HEK293 (cell line): ENCODE results near the gene GAST.

Experiments used
- CTCF ChIA-PET: fragments of 350-600 bp; formaldehyde crosslinking; extraction: SDS; loops from one replicate; lab custom pipeline; 2021; ENCODE audit warnings: antibody characterized with exemption; lab: Yijun Ruan, JAX
- POLR2A ChIA-PET: fragments of 300-600 bp; formaldehyde crosslinking; extraction: SDS; loops from one replicate; lab custom pipeline; 2020; ENCODE audit warnings: antibody characterized with exemption, inconsistent platforms; lab: Yijun Ruan, JAX
- H3K27ac ChIP-seq: fragments of 200-500 bp; sonication (Bioruptor generic); 2 replicates; pipeline ENCODE4 v1.5.1; 2014; ENCODE audit warnings: low read depth, low read length, control low read depth, inconsistent platforms; ENCODE audit errors: extremely low read depth
- H3K36me3 ChIP-seq, 2 experiments: fragments of 200-500 bp in 1 of 2; sonication (Bioruptor generic) in 1 of 2; 1 replicate in 1 of 2; 2 replicates in 1 of 2; pipeline ENCODE4 v1.5.1; 2014 to 2017; ENCODE audit warnings: inconsistent platforms in 2 of 2, low read length in 2 of 2; ENCODE audit not compliant: control insufficient read depth in 2 of 2, insufficient read depth in 1 of 2
- H3K4me1 ChIP-seq: fragments of 200-500 bp; sonication (Bioruptor generic); 2 replicates; pipeline ENCODE4 v1.5.1; 2014; ENCODE audit warnings: mild to moderate bottlenecking, low read length, inconsistent platforms; ENCODE audit not compliant: control insufficient read depth, insufficient read depth
- H3K4me3 ChIP-seq: 2 replicates; pipeline ENCODE4 v1.5.1; 2011; ENCODE audit warnings: low read depth, mild to moderate bottlenecking, control low read depth, low read length, moderate library complexity
- H3K9me3 ChIP-seq: fragments of 200-500 bp; sonication (Bioruptor generic); 2 replicates; pipeline ENCODE4 v1.5.1; 2014; ENCODE audit warnings: low read depth, low read length, inconsistent platforms; ENCODE audit not compliant: control insufficient read depth, insufficient read depth
- EGR2 ChIP-seq: fragments of 450-650 bp; formaldehyde crosslinking; IDR thresholded peaks from 2 replicates; pipeline ENCODE4 v1.5.1; 2016; ENCODE audit warnings: low read depth, missing biosample characterization, missing genetic modification characterization
- SALL2 ChIP-seq: fragments of 450-650 bp; formaldehyde crosslinking; IDR thresholded peaks from 2 replicates; pipeline ENCODE4 v1.5.0; 2017; ENCODE audit warnings: missing biosample characterization, mild to moderate bottlenecking, missing genetic modification characterization, borderline replicate concordance
- SCRT1 ChIP-seq: fragments of 450-650 bp; formaldehyde crosslinking; IDR thresholded peaks from 2 replicates; pipeline ENCODE4 v1.5.1; 2016; ENCODE audit warnings: missing biosample characterization, missing genetic modification characterization, borderline replicate concordance
- SCRT2 ChIP-seq: fragments of 450-650 bp; formaldehyde crosslinking; IDR thresholded peaks from 2 replicates; pipeline ENCODE4 v1.5.1; 2016; ENCODE audit warnings: missing biosample characterization, missing genetic modification characterization
- YY1 ChIP-seq: fragments of 450-650 bp; formaldehyde crosslinking; IDR thresholded peaks from 2 replicates; pipeline ENCODE4 v1.5.1; 2018; ENCODE audit warnings: missing biosample characterization, missing genetic modification characterization
- ZBTB21 ChIP-seq: fragments of 450-650 bp; formaldehyde crosslinking; IDR thresholded peaks from 2 replicates; pipeline ENCODE4 v1.5.1; 2017; ENCODE audit warnings: missing biosample characterization, missing genetic modification characterization
- ZNF121 ChIP-seq: fragments of 450-650 bp; formaldehyde crosslinking; IDR thresholded peaks from 2 replicates; pipeline ENCODE4 v1.5.1; 2016; ENCODE audit warnings: missing biosample characterization, missing genetic modification characterization
- ZNF157 ChIP-seq: fragments of 450-650 bp; formaldehyde crosslinking; IDR thresholded peaks from 2 replicates; pipeline ENCODE4 v1.5.1; 2016; ENCODE audit warnings: missing biosample characterization, missing genetic modification characterization
- ZNF169 ChIP-seq: fragments of 450-650 bp; formaldehyde crosslinking; IDR thresholded peaks from 2 replicates; pipeline ENCODE4 v1.5.1; 2016; ENCODE audit warnings: missing biosample characterization, missing genetic modification characterization
- ZNF175 ChIP-seq: fragments of 450-650 bp; formaldehyde crosslinking; IDR thresholded peaks from 2 replicates; pipeline ENCODE4 v1.5.1; 2016; ENCODE audit warnings: missing biosample characterization, missing genetic modification characterization
- ZNF221 ChIP-seq: fragments of 450-650 bp; formaldehyde crosslinking; IDR thresholded peaks from 2 replicates; pipeline ENCODE4 v1.5.1; 2017; ENCODE audit warnings: missing biosample characterization, missing genetic modification characterization, borderline replicate concordance
- ZNF23 ChIP-seq: fragments of 450-650 bp; formaldehyde crosslinking; IDR thresholded peaks from 2 replicates; pipeline ENCODE4 v1.5.1; 2016; ENCODE audit warnings: missing biosample characterization, missing genetic modification characterization, borderline replicate concordance
- ZNF341 ChIP-seq: fragments of 450-650 bp; formaldehyde crosslinking; IDR thresholded peaks from 2 replicates; pipeline ENCODE4; 2016; ENCODE audit warnings: low read depth, missing biosample characterization, missing genetic modification characterization
- ZNF391 ChIP-seq: fragments of 450-650 bp; formaldehyde crosslinking; IDR thresholded peaks from 2 replicates; pipeline ENCODE4 v1.5.1; 2016; ENCODE audit warnings: low read depth, missing biosample characterization, missing genetic modification characterization, borderline replicate concordance
- ZNF423 ChIP-seq: fragments of 450-650 bp; formaldehyde crosslinking; IDR thresholded peaks from 2 replicates; pipeline ENCODE4 v1.5.1; 2016; ENCODE audit warnings: missing biosample characterization, missing genetic modification characterization
- ZNF571 ChIP-seq: fragments of 450-650 bp; formaldehyde crosslinking; IDR thresholded peaks from 2 replicates; pipeline ENCODE4 v1.5.0; 2017; ENCODE audit warnings: missing biosample characterization, missing genetic modification characterization
- ZNF600 ChIP-seq: fragments of 450-650 bp; formaldehyde crosslinking; IDR thresholded peaks from 2 replicates; pipeline ENCODE4 v1.5.1; 2016; ENCODE audit warnings: missing biosample characterization, missing genetic modification characterization
- ZNF623 ChIP-seq: fragments of 450-650 bp; formaldehyde crosslinking; IDR thresholded peaks from 2 replicates; pipeline ENCODE4 v1.5.1; 2016; ENCODE audit warnings: missing biosample characterization, missing genetic modification characterization
- ZNF626 ChIP-seq: fragments of 450-650 bp; sonication (Bioruptor Pico); formaldehyde crosslinking; IDR thresholded peaks from 2 replicates; pipeline ENCODE4 v1.5.1; 2018; ENCODE audit warnings: missing biosample characterization, missing genetic modification characterization, inconsistent platforms
- ZNF701 ChIP-seq: fragments of 450-650 bp; formaldehyde crosslinking; IDR thresholded peaks from 2 replicates; pipeline ENCODE4 v1.5.1; 2016; ENCODE audit warnings: missing biosample characterization, missing genetic modification characterization
- ZNF768 ChIP-seq: fragments of 450-650 bp; formaldehyde crosslinking; IDR thresholded peaks from 2 replicates; pipeline ENCODE4 v1.5.1; 2018; ENCODE audit warnings: missing biosample characterization, mild to moderate bottlenecking, missing genetic modification characterization
- ZNF792 ChIP-seq: fragments of 450-650 bp; formaldehyde crosslinking; IDR thresholded peaks from 2 replicates; pipeline ENCODE4 v1.5.1; 2016; ENCODE audit warnings: missing biosample characterization, missing genetic modification characterization
- TF ChIP-seq, protein P1 (sequence below): fragments of 450-650 bp; formaldehyde crosslinking; IDR thresholded peaks from 2 replicates; pipeline ENCODE4 v1.5.1; 2017; ENCODE audit warnings: missing biosample characterization, mild to moderate bottlenecking, missing genetic modification characterization, moderate library complexity
- TF ChIP-seq, protein P2 (sequence below): fragments of 450-650 bp; formaldehyde crosslinking; IDR thresholded peaks from 2 replicates; pipeline ENCODE4 v1.5.1; 2016; ENCODE audit warnings: missing biosample characterization, missing genetic modification characterization
- TF ChIP-seq, protein P3 (sequence below): fragments of 450-650 bp; formaldehyde crosslinking; IDR thresholded peaks from 2 replicates; pipeline ENCODE4 v1.5.1; 2016; ENCODE audit warnings: missing biosample characterization, missing genetic modification characterization, low read depth
- TF ChIP-seq, protein P4 (sequence below): fragments of 450-650 bp; formaldehyde crosslinking; IDR thresholded peaks from 2 replicates; pipeline ENCODE4 v1.5.1; 2016; ENCODE audit warnings: missing biosample characterization, missing genetic modification characterization

The GAST gene

DNA sequence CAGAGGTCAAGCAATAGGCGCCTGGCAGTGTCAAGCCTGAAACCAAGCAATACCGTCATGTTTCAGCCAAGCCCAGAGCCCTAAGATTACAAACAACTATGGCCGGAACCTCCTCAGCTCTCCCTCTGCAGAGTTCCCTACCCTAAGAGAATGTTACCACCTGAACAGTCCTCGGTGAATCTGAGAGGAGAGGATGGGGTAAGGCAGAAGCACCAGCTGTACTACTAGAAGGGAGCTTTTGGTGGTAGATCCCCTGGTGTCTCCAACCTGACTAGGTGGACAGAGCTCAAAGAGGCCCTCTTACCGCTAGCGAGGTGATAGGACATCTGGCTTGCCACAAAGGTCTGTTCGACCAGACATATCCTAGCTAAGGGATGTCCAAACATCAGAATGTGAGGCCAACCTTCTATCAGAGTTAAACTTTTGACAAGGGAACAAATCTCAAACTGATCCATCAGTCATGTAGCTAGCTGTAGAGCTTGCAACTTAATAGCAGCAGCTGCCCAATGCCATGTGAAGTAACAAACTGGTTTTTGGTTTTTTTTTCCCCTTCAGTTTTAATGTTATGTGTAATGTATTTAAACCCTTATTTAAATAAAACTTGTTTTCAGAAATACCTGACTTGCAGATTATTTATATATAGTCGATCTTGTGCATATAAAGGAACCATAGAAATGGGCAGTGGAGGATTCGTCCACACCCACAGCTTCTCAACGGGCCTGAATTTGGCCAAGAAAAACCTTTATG lies 20.9 kb upstream of the GAST start:
- TF ChIP-seq ZNF701 (tag by site-specific recombination) (no peak), SALL2 (tag by site-specific recombination) (no peak), ZNF792 (no peak), ZNF175 (tag by site-specific recombination) (no peak), YY1 (tag by site-specific recombination) (no peak), ZNF571 (tag by site-specific recombination) (no peak)
- TF ChIP-seq, all 188 proteins: peak for 0
- no peak overlapping the region for H3K4me3 ChIP-seq
- H3K9me3 ChIP-seq: no peaks in the 10 kb centered on the region
- no peaks in the 10 kb centered on the region for H3K4me1 ChIP-seq
- peaks cover 27 to 59% of the 10 kb centered on the region in 2 experiments for H3K36me3 ChIP-seq
- CTCF ChIA-PET: interaction anchor here (0.6 to 1.9 kb wide), 14 partner anchors 13 to 1952 kb away, joined by 3 to 9 read pairs (median 4); partner anchors contain the start of gene KRT19
- H3K27ac ChIP-seq: no peak overlapping the region
- POLR2A ChIA-PET: interaction anchor here (0.7 to 5.0 kb wide), 4 partner anchors 11 to 405 kb away, joined by 3 to 104 read pairs (median 6); partner anchors contain the start of gene JUP

DNA sequence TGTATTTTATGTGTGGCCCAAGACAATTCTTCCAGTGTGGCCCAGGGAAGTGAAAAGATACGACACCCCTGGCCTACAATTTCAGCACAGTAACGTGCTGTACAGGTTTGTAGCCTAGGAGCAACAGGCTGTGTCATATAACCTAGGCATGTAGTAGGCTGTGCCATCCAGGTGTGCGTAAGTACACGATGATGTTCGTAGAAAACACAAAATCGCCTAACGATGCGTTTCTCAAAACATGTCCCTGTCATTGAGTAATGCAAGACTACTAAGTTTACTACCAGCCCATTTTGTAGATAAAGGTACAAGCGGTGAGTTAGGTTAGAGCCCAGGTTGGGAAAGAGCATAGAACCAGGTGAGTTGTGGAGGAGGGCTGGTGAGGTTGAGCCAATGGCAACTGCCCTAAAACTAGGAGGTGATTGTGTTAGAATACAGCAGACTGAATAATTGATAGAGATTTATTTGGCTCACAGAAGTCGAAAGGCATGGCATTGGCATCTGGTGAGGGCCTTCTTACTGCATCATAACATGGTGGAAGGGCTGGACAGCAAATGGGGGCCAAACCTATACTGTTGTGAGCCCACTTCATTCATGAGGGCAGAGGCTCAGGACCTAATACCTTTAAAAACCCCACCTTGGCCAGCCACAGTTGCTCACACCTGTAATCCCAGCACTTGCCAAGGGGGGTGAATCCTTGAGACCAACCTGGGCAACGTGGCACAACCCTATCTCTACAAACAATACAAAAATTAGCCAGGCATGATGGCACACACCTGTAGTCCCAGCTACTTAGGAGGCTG lies 19.2 kb upstream of the GAST start:
- Histone ChIP-seq H3K4me1 (peaks cover 3% of the 10 kb centered on the region; the same call in 1 of the 2 replicates), H3K4me3 (no peak overlapping the region), H3K36me3 (peaks cover 27 to 59% of the 10 kb centered on the region in 2 experiments), H3K9me3 (no peaks in the 10 kb centered on the region), H3K27ac (no peak overlapping the region)
- CTCF ChIA-PET: interaction anchor here (0.6 to 4.5 kb wide), 2 partner anchors 15 to 35 kb away, joined by 3 to 103 read pairs; partner anchors contain the start of gene GAST
- POLR2A ChIA-PET: interaction anchor here (0.6 to 2.1 kb wide), 10 partner anchors 8 to 170 kb away, joined by 3 to 7 read pairs (median 5); partner anchors contain the start of genes HAP1, JUP, KRT17 and NT5C3B
- TF ChIP-seq ZNF169 (tag by site-specific recombination) (no peak), SCRT1 (tag by site-specific recombination) (peak; percentile 41; the same call in 1 of the 2 replicates), ZNF221 (tag by site-specific recombination) (no peak), ZNF23 (no peak), ZNF623 (tag by site-specific recombination) (no peak), ZNF157 (tag by site-specific recombination) (no peak), ZBTB21 (tag by site-specific recombination) (no peak), ZNF121 (no peak), ZNF768 (tag by site-specific recombination) (no peak), ZNF341 (tag by site-specific recombination) (no peak), ZNF391 (tag by site-specific recombination) (no peak), SCRT2 (tag by site-specific recombination) (peak; percentile 80), ZNF423 (tag by site-specific recombination) (no peak), ZNF600 (tag by site-specific recombination) (no peak), ZNF626 (tag by site-specific recombination) (no peak), EGR2 (tag by site-specific recombination) (no peak)
- TF ChIP-seq, protein P1, sequence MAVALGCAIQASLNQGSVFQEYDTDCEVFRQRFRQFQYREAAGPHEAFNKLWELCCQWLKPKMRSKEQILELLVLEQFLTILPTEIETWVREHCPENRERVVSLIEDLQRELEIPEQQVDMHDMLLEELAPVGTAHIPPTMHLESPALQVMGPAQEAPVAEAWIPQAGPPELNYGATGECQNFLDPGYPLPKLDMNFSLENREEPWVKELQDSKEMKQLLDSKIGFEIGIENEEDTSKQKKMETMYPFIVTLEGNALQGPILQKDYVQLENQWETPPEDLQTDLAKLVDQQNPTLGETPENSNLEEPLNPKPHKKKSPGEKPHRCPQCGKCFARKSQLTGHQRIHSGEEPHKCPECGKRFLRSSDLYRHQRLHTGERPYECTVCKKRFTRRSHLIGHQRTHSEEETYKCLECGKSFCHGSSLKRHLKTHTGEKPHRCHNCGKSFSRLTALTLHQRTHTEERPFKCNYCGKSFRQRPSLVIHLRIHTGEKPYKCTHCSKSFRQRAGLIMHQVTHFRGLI (tag by site-specific recombination): no peak
- TF ChIP-seq, protein P2, sequence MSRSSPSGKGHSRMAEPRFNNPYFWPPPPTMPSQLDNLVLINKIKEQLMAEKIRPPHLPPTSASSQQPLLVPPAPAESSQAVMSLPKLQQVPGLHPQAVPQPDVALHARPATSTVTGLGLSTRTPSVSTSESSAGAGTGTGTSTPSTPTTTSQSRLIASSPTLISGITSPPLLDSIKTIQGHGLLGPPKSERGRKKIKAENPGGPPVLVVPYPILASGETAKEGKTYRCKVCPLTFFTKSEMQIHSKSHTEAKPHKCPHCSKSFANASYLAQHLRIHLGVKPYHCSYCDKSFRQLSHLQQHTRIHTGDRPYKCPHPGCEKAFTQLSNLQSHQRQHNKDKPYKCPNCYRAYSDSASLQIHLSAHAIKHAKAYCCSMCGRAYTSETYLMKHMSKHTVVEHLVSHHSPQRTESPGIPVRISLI (tag by site-specific recombination): no peak
- TF ChIP-seq, protein P3, sequence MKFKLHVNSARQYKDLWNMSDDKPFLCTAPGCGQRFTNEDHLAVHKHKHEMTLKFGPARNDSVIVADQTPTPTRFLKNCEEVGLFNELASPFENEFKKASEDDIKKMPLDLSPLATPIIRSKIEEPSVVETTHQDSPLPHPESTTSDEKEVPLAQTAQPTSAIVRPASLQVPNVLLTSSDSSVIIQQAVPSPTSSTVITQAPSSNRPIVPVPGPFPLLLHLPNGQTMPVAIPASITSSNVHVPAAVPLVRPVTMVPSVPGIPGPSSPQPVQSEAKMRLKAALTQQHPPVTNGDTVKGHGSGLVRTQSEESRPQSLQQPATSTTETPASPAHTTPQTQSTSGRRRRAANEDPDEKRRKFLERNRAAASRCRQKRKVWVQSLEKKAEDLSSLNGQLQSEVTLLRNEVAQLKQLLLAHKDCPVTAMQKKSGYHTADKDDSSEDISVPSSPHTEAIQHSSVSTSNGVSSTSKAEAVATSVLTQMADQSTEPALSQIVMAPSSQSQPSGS (tag by site-specific recombination): no peak
- TF ChIP-seq, protein P4, sequence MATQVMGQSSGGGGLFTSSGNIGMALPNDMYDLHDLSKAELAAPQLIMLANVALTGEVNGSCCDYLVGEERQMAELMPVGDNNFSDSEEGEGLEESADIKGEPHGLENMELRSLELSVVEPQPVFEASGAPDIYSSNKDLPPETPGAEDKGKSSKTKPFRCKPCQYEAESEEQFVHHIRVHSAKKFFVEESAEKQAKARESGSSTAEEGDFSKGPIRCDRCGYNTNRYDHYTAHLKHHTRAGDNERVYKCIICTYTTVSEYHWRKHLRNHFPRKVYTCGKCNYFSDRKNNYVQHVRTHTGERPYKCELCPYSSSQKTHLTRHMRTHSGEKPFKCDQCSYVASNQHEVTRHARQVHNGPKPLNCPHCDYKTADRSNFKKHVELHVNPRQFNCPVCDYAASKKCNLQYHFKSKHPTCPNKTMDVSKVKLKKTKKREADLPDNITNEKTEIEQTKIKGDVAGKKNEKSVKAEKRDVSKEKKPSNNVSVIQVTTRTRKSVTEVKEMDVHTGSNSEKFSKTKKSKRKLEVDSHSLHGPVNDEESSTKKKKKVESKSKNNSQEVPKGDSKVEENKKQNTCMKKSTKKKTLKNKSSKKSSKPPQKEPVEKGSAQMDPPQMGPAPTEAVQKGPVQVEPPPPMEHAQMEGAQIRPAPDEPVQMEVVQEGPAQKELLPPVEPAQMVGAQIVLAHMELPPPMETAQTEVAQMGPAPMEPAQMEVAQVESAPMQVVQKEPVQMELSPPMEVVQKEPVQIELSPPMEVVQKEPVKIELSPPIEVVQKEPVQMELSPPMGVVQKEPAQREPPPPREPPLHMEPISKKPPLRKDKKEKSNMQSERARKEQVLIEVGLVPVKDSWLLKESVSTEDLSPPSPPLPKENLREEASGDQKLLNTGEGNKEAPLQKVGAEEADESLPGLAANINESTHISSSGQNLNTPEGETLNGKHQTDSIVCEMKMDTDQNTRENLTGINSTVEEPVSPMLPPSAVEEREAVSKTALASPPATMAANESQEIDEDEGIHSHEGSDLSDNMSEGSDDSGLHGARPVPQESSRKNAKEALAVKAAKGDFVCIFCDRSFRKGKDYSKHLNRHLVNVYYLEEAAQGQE (tag by site-specific recombination): peak; percentile 62; the same call in 1 of the 2 replicates
